BLaER1 (cell line): ENCODE data around the gene ASCC1.

Source experiments
- H3K27ac ChIP-seq: shearing (Covaris generic); formaldehyde crosslinking; 2 replicates; pipeline ENCODE4 v1.8.1; 2022
- H3K27me3 ChIP-seq: shearing (Covaris generic); formaldehyde crosslinking; 2 replicates; pipeline ENCODE4 v1.8.1; 2022
- H3K36me3 ChIP-seq: shearing (Covaris generic); formaldehyde crosslinking; 2 replicates; pipeline ENCODE4 v1.8.1; 2022
- H3K4me1 ChIP-seq: shearing (Covaris generic); formaldehyde crosslinking; 2 replicates; pipeline ENCODE4 v1.8.1; 2022
- H3K4me2 ChIP-seq: shearing (Covaris generic); formaldehyde crosslinking; 2 replicates; pipeline ENCODE4 v1.8.1; 2022
- H3K4me3 ChIP-seq: shearing (Covaris generic); formaldehyde crosslinking; 2 replicates; pipeline ENCODE4 v1.8.1; 2022
- H3K9ac ChIP-seq: shearing (Covaris generic); formaldehyde crosslinking; 2 replicates; pipeline ENCODE4 v1.8.1; 2022
- H3K9me3 ChIP-seq: shearing (Covaris generic); formaldehyde crosslinking; 2 replicates; pipeline ENCODE4 v1.8.1; 2022
- H4K20me1 ChIP-seq: shearing (Covaris generic); formaldehyde crosslinking; 2 replicates; pipeline ENCODE4 v1.8.1; 2022
- Cebpa-rat ChIP-seq: shearing (Covaris generic); IDR thresholded peaks from 2 replicates; pipeline ENCODE4 v1.8.1; 2022

Gene ASCC1

GRCh38 chr10:72134785-72135767 is 81.0 kb downstream of the ASCC1 start:
- no peak overlapping the region for H3K4me3 ChIP-seq
- no peak overlapping the region for H3K9ac ChIP-seq
- no peak overlapping the region for H3K27ac ChIP-seq
- H3K4me2 ChIP-seq: no peak overlapping the region
- H3K36me3 ChIP-seq: peaks cover 29% of the 10 kb centered on the region
- H4K20me1 ChIP-seq: no peaks in the 10 kb centered on the region
- H3K4me1 ChIP-seq: peaks cover 11% of the 10 kb centered on the region
- no peak for TF ChIP-seq Cebpa-rat
- peaks cover 15% of the 10 kb centered on the region for H3K9me3 ChIP-seq
- H3K27me3 ChIP-seq: no peaks in the 10 kb centered on the region

DNA sequence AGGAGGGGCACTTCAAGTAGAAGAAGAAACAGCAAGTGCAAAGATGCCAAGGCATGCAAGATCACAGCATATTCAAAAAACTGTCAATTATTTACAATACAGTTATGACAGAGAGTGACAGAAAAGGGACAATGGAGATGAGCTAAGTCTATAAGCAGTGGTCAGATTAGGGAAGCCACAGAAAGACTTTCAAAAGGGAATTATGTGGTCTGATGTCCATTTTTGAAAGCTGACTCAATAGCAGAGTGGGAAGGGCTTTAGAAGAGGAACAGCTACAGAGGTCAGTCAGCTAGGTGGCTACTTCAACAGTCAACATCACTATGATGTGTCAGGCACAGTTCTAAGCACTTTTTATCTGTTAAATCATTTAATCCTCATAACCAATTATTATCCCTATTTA is 82.6 kb downstream of the ASCC1 start:
- peaks cover 34% of the 10 kb centered on the region for H3K36me3 ChIP-seq
- no peaks in the 10 kb centered on the region for H4K20me1 ChIP-seq
- no peak for TF ChIP-seq Cebpa-rat
- H3K9ac ChIP-seq: no peak overlapping the region
- H3K27me3 ChIP-seq: no peaks in the 10 kb centered on the region
- H3K4me3 ChIP-seq: no peak overlapping the region
- no peak overlapping the region for H3K4me2 ChIP-seq
- H3K4me1 ChIP-seq: peaks cover 11% of the 10 kb centered on the region
- no peak overlapping the region for H3K27ac ChIP-seq
- H3K9me3 ChIP-seq: peaks cover 19% of the 10 kb centered on the region

DNA sequence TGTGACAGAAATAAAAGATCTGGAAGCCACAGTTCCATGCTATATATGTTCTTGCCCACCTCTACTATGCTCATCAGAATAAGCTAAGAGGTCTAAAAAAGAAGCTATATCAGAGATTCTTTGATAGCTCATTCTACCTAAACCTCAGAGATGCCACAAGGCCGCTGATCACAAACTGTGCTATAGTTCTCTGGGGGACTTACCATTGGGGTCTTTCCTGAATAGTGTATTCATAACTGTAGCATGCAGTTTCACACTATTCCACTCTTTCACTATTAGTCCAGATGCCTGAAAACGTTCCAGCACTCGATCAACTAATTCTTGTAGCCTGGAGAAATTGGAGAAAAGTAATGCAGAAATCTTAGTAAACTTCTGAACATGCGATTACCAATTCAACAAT is 83.2 kb downstream of the ASCC1 start:
- no peak overlapping the region for H3K9ac ChIP-seq
- no peaks in the 10 kb centered on the region for H4K20me1 ChIP-seq
- H3K27ac ChIP-seq: no peak overlapping the region
- H3K9me3 ChIP-seq: peaks cover 19% of the 10 kb centered on the region
- H3K4me3 ChIP-seq: no peak overlapping the region
- H3K4me1 ChIP-seq: peaks cover 11% of the 10 kb centered on the region
- no peaks in the 10 kb centered on the region for H3K27me3 ChIP-seq
- no peak for TF ChIP-seq Cebpa-rat
- peaks cover 34% of the 10 kb centered on the region for H3K36me3 ChIP-seq
- no peak overlapping the region for H3K4me2 ChIP-seq

GRCh38 chr10:72127571-72127970 is 88.5 kb downstream of the ASCC1 start:
- peaks cover 13% of the 10 kb centered on the region for H3K4me1 ChIP-seq
- no peak overlapping the region for H3K4me3 ChIP-seq
- peaks cover 26% of the 10 kb centered on the region; the same call in 1 of the 2 replicates for H3K36me3 ChIP-seq
- H4K20me1 ChIP-seq: no peaks in the 10 kb centered on the region
- H3K9me3 ChIP-seq: peaks cover 4% of the 10 kb centered on the region; the same call in 1 of the 2 replicates
- H3K27ac ChIP-seq: no peak overlapping the region
- H3K9ac ChIP-seq: no peak overlapping the region
- TF ChIP-seq Cebpa-rat: no peak
- no peaks in the 10 kb centered on the region for H3K27me3 ChIP-seq
- H3K4me2 ChIP-seq: no peak overlapping the region

DNA sequence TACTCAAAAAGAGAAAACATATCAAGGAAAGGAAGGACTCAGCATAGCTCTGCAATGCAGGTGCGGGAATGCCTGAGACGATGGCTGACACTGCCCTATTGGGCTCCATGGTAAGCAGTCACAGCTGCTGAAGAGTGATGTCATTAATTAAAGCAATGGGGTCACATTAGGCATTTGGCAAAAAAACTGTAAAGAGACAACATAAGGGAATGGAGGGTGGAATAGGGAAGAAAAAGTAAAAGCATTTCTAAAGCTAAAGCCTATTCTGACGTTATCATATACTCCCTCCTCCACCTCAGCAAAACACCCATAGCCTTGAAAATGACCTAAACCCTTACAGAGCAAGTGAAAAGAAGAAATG is 89.2 kb downstream of the ASCC1 start:
- H3K4me3 ChIP-seq: no peak overlapping the region
- H3K27ac ChIP-seq: no peak overlapping the region
- no peaks in the 10 kb centered on the region for H4K20me1 ChIP-seq
- no peak overlapping the region for H3K9ac ChIP-seq
- H3K4me2 ChIP-seq: no peak overlapping the region
- peaks cover 6% of the 10 kb centered on the region for H3K4me1 ChIP-seq
- peaks cover 4% of the 10 kb centered on the region; the same call in 1 of the 2 replicates for H3K9me3 ChIP-seq
- no peaks in the 10 kb centered on the region for H3K27me3 ChIP-seq
- H3K36me3 ChIP-seq: peaks cover 26% of the 10 kb centered on the region; the same call in 1 of the 2 replicates
- TF ChIP-seq Cebpa-rat: no peak

- Histone ChIP-seq H3K9me3 (peaks cover 4% of the 10 kb centered on the region; the same call in 1 of the 2 replicates), H3K36me3 (peaks cover 25% of the 10 kb centered on the region; the same call in 1 of the 2 replicates), H3K4me2 (no peak overlapping the region), H3K4me1 (peaks cover 5% of the 10 kb centered on the region; the same call in 1 of the 2 replicates), H4K20me1 (no peaks in the 10 kb centered on the region), H3K4me3 (no peak overlapping the region), H3K27ac (no peak overlapping the region), H3K27me3 (no peaks in the 10 kb centered on the region), H3K9ac (no peak overlapping the region)
- no peak for TF ChIP-seq Cebpa-rat
These were observed 89.7 kb downstream of the ASCC1 start for GRCh38 chr10:72126184-72126871.

DNA sequence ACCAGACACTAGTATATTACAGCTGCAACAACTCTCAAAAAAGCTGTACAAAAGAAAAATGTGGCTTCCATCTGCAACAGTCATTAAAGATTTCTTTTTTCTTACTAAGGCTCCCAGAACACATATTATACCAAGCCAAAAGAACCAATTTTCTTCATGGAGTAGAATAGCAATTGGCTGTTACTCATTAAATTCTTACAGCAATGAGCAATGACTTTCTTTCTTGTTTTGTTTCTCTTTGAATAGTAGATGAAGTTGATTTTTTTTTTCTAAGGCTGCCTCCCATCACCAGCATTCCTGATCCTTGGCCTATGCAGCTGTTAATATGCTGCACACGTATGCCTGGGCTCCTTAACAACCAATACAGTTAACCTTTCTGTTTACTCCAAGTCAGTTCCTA is 91.1 kb downstream of the ASCC1 start:
- H3K4me3 ChIP-seq: no peak overlapping the region
- no peaks in the 10 kb centered on the region for H3K27me3 ChIP-seq
- H3K9me3 ChIP-seq: peaks cover 4% of the 10 kb centered on the region; the same call in 1 of the 2 replicates
- H4K20me1 ChIP-seq: no peaks in the 10 kb centered on the region
- peaks cover 5% of the 10 kb centered on the region; the same call in 1 of the 2 replicates for H3K4me1 ChIP-seq
- no peak overlapping the region for H3K4me2 ChIP-seq
- H3K27ac ChIP-seq: no peak overlapping the region
- H3K9ac ChIP-seq: no peak overlapping the region
- TF ChIP-seq Cebpa-rat: no peak
- H3K36me3 ChIP-seq: peaks cover 28% of the 10 kb centered on the region

DNA sequence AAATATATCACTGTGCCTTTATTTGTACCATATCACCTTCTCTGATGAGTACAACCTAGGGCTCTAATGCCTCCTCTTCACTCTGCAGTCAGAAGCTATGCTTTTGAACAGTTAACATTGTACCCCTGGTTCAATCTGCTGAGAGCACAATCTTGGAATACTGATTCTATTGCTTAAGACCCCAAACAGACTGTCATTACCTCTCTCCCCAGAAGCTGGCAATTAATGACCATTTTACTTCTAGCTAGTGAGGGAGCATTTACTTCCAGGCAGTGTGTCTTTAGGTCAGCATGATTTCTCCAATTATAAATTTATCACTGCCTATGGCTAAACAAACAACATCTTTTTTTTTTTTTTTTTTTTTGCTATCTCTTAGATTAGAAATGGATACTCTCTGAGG is 91.7 kb downstream of the ASCC1 start:
- H3K9me3 ChIP-seq: peaks cover 2% of the 10 kb centered on the region; the same call in 1 of the 2 replicates
- H3K9ac ChIP-seq: no peak overlapping the region
- no peak for TF ChIP-seq Cebpa-rat
- H4K20me1 ChIP-seq: no peaks in the 10 kb centered on the region
- peaks cover 5% of the 10 kb centered on the region; the same call in 1 of the 2 replicates for H3K4me1 ChIP-seq
- H3K36me3 ChIP-seq: peaks cover 31% of the 10 kb centered on the region
- H3K4me3 ChIP-seq: no peak overlapping the region
- no peak overlapping the region for H3K27ac ChIP-seq
- H3K4me2 ChIP-seq: no peak overlapping the region
- H3K27me3 ChIP-seq: no peaks in the 10 kb centered on the region

DNA sequence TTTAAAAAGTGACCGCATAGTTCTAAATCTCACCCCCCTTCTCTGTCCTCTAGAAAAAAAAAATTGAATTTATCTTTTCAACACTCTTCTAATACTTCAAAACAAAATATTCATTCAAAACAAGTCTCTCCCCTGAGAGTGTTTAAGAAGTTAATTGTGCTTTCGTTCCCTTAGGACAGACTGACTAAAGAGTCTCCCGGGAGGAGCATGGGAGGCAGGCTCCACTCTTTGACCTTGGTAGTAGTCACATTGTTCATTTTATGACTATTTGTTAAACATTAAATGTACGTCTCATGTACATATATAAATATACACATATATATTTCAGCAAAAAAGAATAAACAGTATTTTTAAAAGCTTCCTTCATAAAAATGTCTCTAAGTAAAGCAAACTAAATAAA is 92.5 kb downstream of the ASCC1 start:
- Histone ChIP-seq H3K9ac (no peak overlapping the region), H3K4me3 (no peak overlapping the region), H3K9me3 (no peaks in the 10 kb centered on the region), H3K27me3 (no peaks in the 10 kb centered on the region), H3K4me2 (no peak overlapping the region), H3K27ac (no peak overlapping the region), H3K36me3 (peaks cover 36% of the 10 kb centered on the region), H4K20me1 (no peaks in the 10 kb centered on the region), H3K4me1 (peaks cover 5% of the 10 kb centered on the region; the same call in 1 of the 2 replicates)
- no peak for TF ChIP-seq Cebpa-rat

GRCh38 chr10:72122221-72122620 is 93.9 kb downstream of the ASCC1 start:
- Histone ChIP-seq H3K4me1 (peaks cover 5% of the 10 kb centered on the region; the same call in 1 of the 2 replicates), H3K9me3 (peaks cover 6% of the 10 kb centered on the region), H3K4me3 (no peak overlapping the region), H3K9ac (no peak overlapping the region), H3K4me2 (no peak overlapping the region), H4K20me1 (no peaks in the 10 kb centered on the region), H3K36me3 (peaks cover 39% of the 10 kb centered on the region), H3K27me3 (no peaks in the 10 kb centered on the region), H3K27ac (no peak overlapping the region)
- TF ChIP-seq Cebpa-rat: no peak
